Adrenal gland (tissue), 19 donors: ENCODE data around the gene ARVCF. TPM values are rescaled to one million over a fixed set of nuclear protein-coding genes. Genes with fewer than 3 reads are reported as not detected.

Experiments
- DNase-seq, 7 donors: peaks; one replicate each; pipeline ENCODE4 v3.0.0-alpha.2; 2019 to 2020
- H3K27ac ChIP-seq, 5 donors: fragments of 200-600 bp; sonication (generic) in 4 of 5; 1 replicate in 3 of 5; 2 replicates in 2 of 5; pipeline versions ENCODE4 v1.5.1 to v1.8.0; 2016 to 2020; ENCODE audit warnings: mild to moderate bottlenecking in 1 of 5
- H3K27me3 ChIP-seq: fragments of 200-600 bp; 2 replicates; pipeline ENCODE4 v1.8.0; 2021
- H3K36me3 ChIP-seq, 2 donors: fragments of 200-600 bp; replicated peaks in 1 of 2; 1 replicate in 1 of 2; 2 replicates in 1 of 2; pipeline versions ENCODE4 v1.5.1 to v1.8.0; 2018 to 2022
- H3K4me1 ChIP-seq, 2 donors: fragments of 200-600 bp; replicated peaks in 1 of 2; 1 replicate in 1 of 2; 2 replicates in 1 of 2; pipeline versions ENCODE4 v1.5.1 to v1.8.0; 2018 to 2021
- H3K4me3 ChIP-seq, 4 donors: fragments of 200-600 bp; sonication (generic) in 3 of 4; one replicate each; pipeline ENCODE4 v1.5.1; 2016 to 2018
- H3K9me3 ChIP-seq, 3 donors: fragments of 200-600 bp; sonication (generic) in 1 of 3; replicated peaks in 1 of 3; 1 replicate in 2 of 3; 2 replicates in 1 of 3; pipeline versions ENCODE4 v1.5.1 to v1.8.0; 2016 to 2021
- POLR2A ChIP-seq, 2 donors: fragments of 450-650 bp; IDR thresholded peaks; one replicate each; pipeline ENCODE4 v1.6.1; 2017; ENCODE audit warnings: antibody characterized with exemption in 2 of 2, mild to moderate bottlenecking in 2 of 2, moderate library complexity in 1 of 2
- WGBS, 4 donors: extraction: QIAGEN DNeasy Blood & Tissue Kit in 2 of 4; methylation state at CpG; one replicate each; pipeline versions ENCODE4 v1.1.5 to v1.1.7; 2013 to 2017; 5-methylcytosine and 5-hydroxymethylcytosine counted together
- intact Hi-C, 2 donors: fragments of 100-400 bp; cut with DNase I; formaldehyde crosslinking; loops; one replicate each; pipeline versions ENCODE4 v1.14.1 to v1.15.0; 2022 to 2023
- long read RNA-seq, 10 donors: library from polyadenylated mRNA in 3 of 10; unstranded in 2 of 10; stranded (forward) in 1 of 10; transcript quantifications; one replicate each; pipeline ENCODE4 v2.0.0 and lab custom pipeline, GENCODE V29; 2021 to 2026
- polyA plus RNA-seq, 3 donors: library from polyadenylated mRNA; stranded (reverse); fragments of 200-250 nt in 2 of 3; fragments of 350-450 nt in 1 of 3; fragmentation: Illumina TruSeq in 1 of 3; extraction: RNeasy Lipid Tissue Mini Kit (QIAGEN cat#74804) in 1 of 3; gene quantifications; one replicate each; pipeline ENCODE4 v1.2.3, GENCODE V29; 2013 to 2014
- total RNA-seq, 9 donors: library from RNA; depleted of rRNA in 4 of 9; stranded (reverse); fragments of >200 nt in 4 of 9; fragments of 120-200 nt in 1 of 9; fragmentation: NEBNext Ultra II Directional in 1 of 9; extraction: Animal tissue kit (Norgen Biotek cat#: 25700) in 1 of 9; gene quantifications; one replicate each; pipeline versions ENCODE4 v1.1.0 to v1.2.4, GENCODE V29; 2013 to 2023
- TF ChIP-seq, protein P1 (sequence below), 6 experiments: fragments of 450-650 bp in 4 of 6; fragments of 200-600 bp in 2 of 6; sonication (generic) in 1 of 6; IDR thresholded peaks; 1 replicate in 5 of 6; 2 replicates in 1 of 6; pipeline versions ENCODE4 v1.5.1 to v1.8.0; 2016 to 2021; ENCODE audit warnings: antibody characterized with exemption in 6 of 6, mild to moderate bottlenecking in 2 of 6, moderate library complexity in 1 of 6
- donor health status: healthy with polysubstance abuse.
- donor health status: Bipolar disorder and iron deficiency.
- donor health status: DM: yes; HTN: yes; CAD: no.
- donor health status: DM: no; HTN: no; CAD: no.
- donor health status: DM: no; HTN: no; CAD: no.
- donor health status: DM: yes; HTN: yes; CAD: no.

ARVCF gene, protein sequence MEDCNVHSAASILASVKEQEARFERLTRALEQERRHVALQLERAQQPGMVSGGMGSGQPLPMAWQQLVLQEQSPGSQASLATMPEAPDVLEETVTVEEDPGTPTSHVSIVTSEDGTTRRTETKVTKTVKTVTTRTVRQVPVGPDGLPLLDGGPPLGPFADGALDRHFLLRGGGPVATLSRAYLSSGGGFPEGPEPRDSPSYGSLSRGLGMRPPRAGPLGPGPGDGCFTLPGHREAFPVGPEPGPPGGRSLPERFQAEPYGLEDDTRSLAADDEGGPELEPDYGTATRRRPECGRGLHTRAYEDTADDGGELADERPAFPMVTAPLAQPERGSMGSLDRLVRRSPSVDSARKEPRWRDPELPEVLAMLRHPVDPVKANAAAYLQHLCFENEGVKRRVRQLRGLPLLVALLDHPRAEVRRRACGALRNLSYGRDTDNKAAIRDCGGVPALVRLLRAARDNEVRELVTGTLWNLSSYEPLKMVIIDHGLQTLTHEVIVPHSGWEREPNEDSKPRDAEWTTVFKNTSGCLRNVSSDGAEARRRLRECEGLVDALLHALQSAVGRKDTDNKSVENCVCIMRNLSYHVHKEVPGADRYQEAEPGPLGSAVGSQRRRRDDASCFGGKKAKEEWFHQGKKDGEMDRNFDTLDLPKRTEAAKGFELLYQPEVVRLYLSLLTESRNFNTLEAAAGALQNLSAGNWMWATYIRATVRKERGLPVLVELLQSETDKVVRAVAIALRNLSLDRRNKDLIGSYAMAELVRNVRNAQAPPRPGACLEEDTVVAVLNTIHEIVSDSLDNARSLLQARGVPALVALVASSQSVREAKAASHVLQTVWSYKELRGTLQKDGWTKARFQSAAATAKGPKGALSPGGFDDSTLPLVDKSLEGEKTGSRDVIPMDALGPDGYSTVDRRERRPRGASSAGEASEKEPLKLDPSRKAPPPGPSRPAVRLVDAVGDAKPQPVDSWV
- total RNA-seq (10 to 100 TPM in 6 of 9 donors, 1 to 10 TPM in 3; 8.4 to 46.1 (median 18.4) TPM), polyA plus RNA-seq (10 to 100 TPM in 2 of 3 donors, 1 to 10 TPM in 1; 1.2 to 74.8 (median 18.8) TPM)
- long read RNA-seq, donor 1 = 0 reads
- long read RNA-seq, donor 2 = 0 reads
- long read RNA-seq, donor 3 = 0 reads
- long read RNA-seq, donor 4, partial matches to known transcripts = 1 of 1 reads
- long read RNA-seq, donor 4, other reads (novel, unspliced or antisense) = 0 of 1 reads
- long read RNA-seq, donor 5, partial matches to known transcripts = 5 of 48 reads
- long read RNA-seq, donor 5, other reads (novel, unspliced or antisense) = 42 of 48 reads
- long read RNA-seq, donor 6, partial matches to known transcripts = 0 of 5 reads
- long read RNA-seq, donor 6, other reads (novel, unspliced or antisense) = 5 of 5 reads
- long read RNA-seq, donor 7 = 0 reads
- long read RNA-seq, donor 8 = 0 reads
- long read RNA-seq, donor 9 = 0 reads
- long read RNA-seq, donor 10 = 0 reads

DNA sequence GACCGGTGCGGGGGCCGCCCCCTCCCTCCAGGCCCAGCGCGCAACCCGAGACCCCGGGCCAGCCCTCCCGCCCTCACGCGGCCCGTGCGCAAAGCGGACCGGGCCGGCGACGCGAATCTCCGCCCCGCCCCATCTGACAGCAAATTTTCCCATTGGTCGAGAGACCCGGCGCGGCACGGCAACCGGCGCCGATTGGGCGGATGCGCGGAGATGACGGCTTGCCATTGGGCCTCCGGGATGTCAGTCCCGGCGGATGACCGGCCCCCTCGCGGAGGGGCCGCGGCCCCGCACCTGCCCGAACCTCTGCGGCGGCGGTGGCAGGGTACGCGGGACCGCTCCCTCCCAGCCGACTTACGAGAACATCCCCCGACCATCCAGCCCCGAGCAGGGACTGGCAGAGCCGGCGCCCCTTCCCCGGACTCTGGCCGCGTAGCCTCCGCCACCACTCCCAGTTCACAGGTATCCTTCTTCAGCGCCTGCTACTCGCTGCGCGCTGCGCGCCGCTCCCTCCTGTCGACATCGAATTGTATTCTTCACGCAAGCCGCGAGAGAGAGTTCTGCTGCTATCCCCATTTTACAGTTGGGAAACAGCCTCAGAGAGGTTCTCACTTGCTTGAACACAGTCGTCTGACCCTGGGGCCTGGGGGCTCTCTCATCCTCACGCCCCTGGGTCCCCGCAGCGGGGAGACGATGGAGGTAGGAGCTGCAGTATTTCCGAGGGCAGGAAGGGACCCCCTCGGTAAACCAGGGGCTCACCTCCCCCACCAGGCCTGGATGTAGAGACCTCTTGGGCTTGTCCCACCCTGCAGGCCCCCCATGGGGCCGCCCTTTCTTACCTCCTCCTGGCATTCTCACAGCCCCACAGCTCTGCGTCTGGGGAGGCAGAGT is at the start of gene ARVCF:
Gene ARVCF, minus strand, starts transcription at position 90 of the 888 bp plus-strand sequence. CDS start 26,029 bp downstream, outside the sequence.
- peak; percentile 89 to 96 (median 93) for DNase-seq
- no peak for TF ChIP-seq POLR2A (IDR thresholded peaks at IDR 0.05)
- TF ChIP-seq, protein P1, sequence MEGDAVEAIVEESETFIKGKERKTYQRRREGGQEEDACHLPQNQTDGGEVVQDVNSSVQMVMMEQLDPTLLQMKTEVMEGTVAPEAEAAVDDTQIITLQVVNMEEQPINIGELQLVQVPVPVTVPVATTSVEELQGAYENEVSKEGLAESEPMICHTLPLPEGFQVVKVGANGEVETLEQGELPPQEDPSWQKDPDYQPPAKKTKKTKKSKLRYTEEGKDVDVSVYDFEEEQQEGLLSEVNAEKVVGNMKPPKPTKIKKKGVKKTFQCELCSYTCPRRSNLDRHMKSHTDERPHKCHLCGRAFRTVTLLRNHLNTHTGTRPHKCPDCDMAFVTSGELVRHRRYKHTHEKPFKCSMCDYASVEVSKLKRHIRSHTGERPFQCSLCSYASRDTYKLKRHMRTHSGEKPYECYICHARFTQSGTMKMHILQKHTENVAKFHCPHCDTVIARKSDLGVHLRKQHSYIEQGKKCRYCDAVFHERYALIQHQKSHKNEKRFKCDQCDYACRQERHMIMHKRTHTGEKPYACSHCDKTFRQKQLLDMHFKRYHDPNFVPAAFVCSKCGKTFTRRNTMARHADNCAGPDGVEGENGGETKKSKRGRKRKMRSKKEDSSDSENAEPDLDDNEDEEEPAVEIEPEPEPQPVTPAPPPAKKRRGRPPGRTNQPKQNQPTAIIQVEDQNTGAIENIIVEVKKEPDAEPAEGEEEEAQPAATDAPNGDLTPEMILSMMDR (IDR thresholded peaks at IDR 0.05) = peak in 5 of 6 experiments; percentile 19 to 43 (median 29)
- WGBS, 4 donors = 2 to 7% (median 4%) methylated on average over 16 to 79 of the region's 79 CpGs
- Histone ChIP-seq H3K36me3 (no peaks in the 10 kb centered on the region), H3K9me3 (no peaks in the 10 kb centered on the region), H3K27ac (peak within 1 kb of the TSS in 2 of 5 donors; percentile 23), H3K4me3 (peak within 1 kb of the TSS in 2 of 4 donors; percentile 46 to 85), H3K27me3 (no peaks in the 10 kb centered on the region), H3K4me1 (peaks cover 13 to 23% of the 10 kb centered on the region in 2 donors)
- intact Hi-C loops = loop anchor here (5.0 to 10.0 kb wide), 2 partner anchors 45 to 78 kb away; no protein-coding TSS in a partner anchor

GRCh38 chr22:20065896-20066616 is 49.4 kb upstream of the ARVCF start:
- H3K36me3 ChIP-seq = peaks cover 0 to 40% of the 10 kb centered on the region in 2 donors
- H3K4me1 ChIP-seq = no peaks in the 10 kb centered on the region
- no peak for DNase-seq
- H3K27ac ChIP-seq = no peak overlapping the region
- H3K9me3 ChIP-seq = no peaks in the 10 kb centered on the region
- H3K4me3 ChIP-seq = no peak overlapping the region
- intact Hi-C loops = no loop called here
- TF ChIP-seq, protein P1 (IDR thresholded peaks at IDR 0.05) = no peak
- TF ChIP-seq POLR2A (IDR thresholded peaks at IDR 0.05) = no peak
- no peaks in the 10 kb centered on the region for H3K27me3 ChIP-seq
- 92 to 94% (median 93%) methylated on average over 10 to 14 of the region's 14 CpGs for WGBS, 4 donors

GRCh38 chr22:20064545-20065262 is 48.1 kb upstream of the ARVCF start:
- no peaks in the 10 kb centered on the region for H3K9me3 ChIP-seq
- no peak for DNase-seq
- H3K36me3 ChIP-seq = peaks cover 0 to 47% of the 10 kb centered on the region in 2 donors
- no peak overlapping the region for H3K4me3 ChIP-seq
- intact Hi-C loops = no loop called here
- TF ChIP-seq, protein P1 (IDR thresholded peaks at IDR 0.05) = no peak
- H3K27me3 ChIP-seq = no peaks in the 10 kb centered on the region
- no peak overlapping the region for H3K27ac ChIP-seq
- 90 to 99% (median 93%) methylated on average over 6 to 18 of the region's 18 CpGs for WGBS, 4 donors
- H3K4me1 ChIP-seq = no peaks in the 10 kb centered on the region
